NB4 (cell line): ENCODE measurements around the gene URB2.

Source experiments
- DNase-seq: peaks from one replicate; pipeline ENCODE4 v3.0.0; 2010; ENCODE audit warnings: low read depth
- H3K4me3 ChIP-seq: one replicate; pipeline ENCODE4 v1.5.1; 2011; ENCODE audit warnings: mild to moderate bottlenecking, low read depth, low read length, moderate library complexity
- CTCF ChIP-seq: IDR thresholded peaks from one replicate; pipeline ENCODE4 v1.5.1; 2012; ENCODE audit warnings: low read depth, low read length
- MAX ChIP-seq: IDR thresholded peaks from 2 replicates; pipeline ENCODE4 v1.6.1; 2011; ENCODE audit warnings: low read depth, low read length
- MYC ChIP-seq: IDR thresholded peaks from 2 replicates; pipeline ENCODE4 v1.6.1; 2011; ENCODE audit warnings: low read depth, low read length
- POLR2A ChIP-seq: IDR thresholded peaks from 2 replicates; pipeline ENCODE4 v1.6.1; 2011; ENCODE audit warnings: mild to moderate bottlenecking; ENCODE audit not compliant: insufficient read length; ENCODE audit errors: extremely low read depth

URB2 gene

GRCh38 chr1:229709500-229710013 lies 83.5 kb downstream of the URB2 start:
- TF ChIP-seq MYC (no peak), POLR2A (no peak), MAX (no peak), CTCF (no peak)
- H3K4me3 ChIP-seq, result no peak overlapping the region
- DNase-seq, result no peak
